ENCODE data around the gene TSKU.

TSKU gene

GRCh38 chr11:76770642-76771445, 12.3 kb upstream of the TSKU start:
- no peak for DNase-seq

GRCh38 chr11:76771446-76772099, 11.6 kb upstream of the TSKU start:
- DNase-seq = no peak

GRCh38 chr11:76772100-76772782, 10.9 kb upstream of the TSKU start:
- DNase-seq = no peak

- DNase-seq = no peak
Observed at GRCh38 chr11:76772783-76773106, 10.4 kb upstream of the TSKU start.

GRCh38 chr11:76773921-76774361, 9.2 kb upstream of the TSKU start:
- DNase-seq = peak; percentile 39

GRCh38 chr11:76776472-76776871, 6.7 kb upstream of the TSKU start:
- DNase-seq = no peak

- DNase-seq = no peak
Observed at GRCh38 chr11:76777305-76777704, 5.9 kb upstream of the TSKU start.

- DNase-seq = no peak
Observed at GRCh38 chr11:76777876-76778275, 5.3 kb upstream of the TSKU start.

GRCh38 chr11:76778874-76779273, 4.3 kb upstream of the TSKU start:
- DNase-seq = no peak

- no peak for DNase-seq
Observed at GRCh38 chr11:76781046-76781801, 1.9 kb upstream of the TSKU start.

- no peak for DNase-seq
Observed at GRCh38 chr11:76781807-76782530, 1.2 kb upstream of the TSKU start.

- peak; percentile 97 for DNase-seq
Observed at GRCh38 chr11:76782531-76783293, 444 bp upstream of the TSKU start.

GRCh38 chr11:76783896-76784813, 999 bp downstream of the TSKU start:
- DNase-seq = no peak

- no peak for DNase-seq
Observed at GRCh38 chr11:76785513-76785912, 2.4 kb downstream of the TSKU start.

- no peak for DNase-seq
Observed at GRCh38 chr11:76786016-76786415, 2.9 kb downstream of the TSKU start.

- DNase-seq = no peak
Observed at GRCh38 chr11:76786441-76787014, 3.4 kb downstream of the TSKU start.

- no peak for DNase-seq
Observed at GRCh38 chr11:76787271-76787670, 4.1 kb downstream of the TSKU start.

- DNase-seq = no peak
Observed at GRCh38 chr11:76787911-76788596, 4.9 kb downstream of the TSKU start.

- DNase-seq = no peak
Observed at GRCh38 chr11:76788661-76789442, 5.7 kb downstream of the TSKU start.
